Measurements from ENCODE around the gene ZEB1.
"Not testable (repeated sequence)": the region's sequence is repeated elsewhere in the genome, so short reads cannot be mapped to it uniquely, and the experiment has no call there.

ZEB1 gene

GRCh38 chr10:31358688-31359330 is 39.8 kb downstream of the ZEB1 start:
- in situ Hi-C loops (cut with HindIII; ENCODE audit: low pct_ligation_motif_present, low pct_unique_long_range_greater_than_20kb, low sequenced_read_pairs), result no loop called here
- no peak for DNase-seq

DNA sequence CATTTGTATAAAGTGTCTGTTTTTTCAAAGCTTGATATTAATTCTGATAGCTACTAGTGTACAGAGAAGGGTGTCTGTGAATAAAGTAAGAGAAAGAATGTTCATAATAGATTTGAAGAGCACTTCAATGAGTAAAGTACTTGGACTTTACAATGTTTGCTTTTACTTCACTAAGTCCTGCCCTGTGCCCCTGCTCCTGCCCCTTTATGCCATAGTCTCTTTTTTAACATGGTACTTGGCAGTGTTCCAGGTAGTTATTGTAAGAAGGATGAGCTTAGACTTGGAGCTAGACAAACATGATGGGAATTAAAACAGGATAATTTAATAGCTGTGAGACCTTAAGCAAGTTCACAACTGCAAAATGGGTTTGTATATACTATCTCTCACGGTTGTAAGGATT is 41.0 kb downstream of the ZEB1 start:
- no peak for DNase-seq
- in situ Hi-C loops (cut with HindIII; ENCODE audit: low pct_ligation_motif_present, low pct_unique_long_range_greater_than_20kb, low sequenced_read_pairs), result no loop called here

DNA sequence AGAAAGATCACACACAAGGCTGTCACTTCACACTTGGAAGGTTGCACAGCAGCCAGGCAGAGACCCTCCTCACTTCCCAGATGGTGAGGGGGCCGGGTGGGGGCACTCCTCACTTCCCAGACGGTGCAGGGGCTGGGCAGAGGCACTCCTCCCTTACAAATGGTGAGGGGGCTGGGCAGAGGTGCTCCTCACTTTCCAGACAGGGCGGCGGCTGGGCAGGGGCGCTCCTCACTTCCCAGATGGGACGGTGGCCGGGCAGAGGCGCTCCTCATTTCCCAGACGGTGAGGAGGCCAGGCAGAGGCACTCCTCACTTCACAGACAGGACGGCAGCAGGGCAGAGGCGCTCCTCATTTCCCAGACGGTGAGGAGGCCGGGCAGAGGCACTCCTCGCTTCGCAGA is 42.5 kb downstream of the ZEB1 start:
- in situ Hi-C loops (cut with HindIII; ENCODE audit: low pct_ligation_motif_present, low pct_unique_long_range_greater_than_20kb, low sequenced_read_pairs); DNase-seq: not testable (repeated sequence)

DNA sequence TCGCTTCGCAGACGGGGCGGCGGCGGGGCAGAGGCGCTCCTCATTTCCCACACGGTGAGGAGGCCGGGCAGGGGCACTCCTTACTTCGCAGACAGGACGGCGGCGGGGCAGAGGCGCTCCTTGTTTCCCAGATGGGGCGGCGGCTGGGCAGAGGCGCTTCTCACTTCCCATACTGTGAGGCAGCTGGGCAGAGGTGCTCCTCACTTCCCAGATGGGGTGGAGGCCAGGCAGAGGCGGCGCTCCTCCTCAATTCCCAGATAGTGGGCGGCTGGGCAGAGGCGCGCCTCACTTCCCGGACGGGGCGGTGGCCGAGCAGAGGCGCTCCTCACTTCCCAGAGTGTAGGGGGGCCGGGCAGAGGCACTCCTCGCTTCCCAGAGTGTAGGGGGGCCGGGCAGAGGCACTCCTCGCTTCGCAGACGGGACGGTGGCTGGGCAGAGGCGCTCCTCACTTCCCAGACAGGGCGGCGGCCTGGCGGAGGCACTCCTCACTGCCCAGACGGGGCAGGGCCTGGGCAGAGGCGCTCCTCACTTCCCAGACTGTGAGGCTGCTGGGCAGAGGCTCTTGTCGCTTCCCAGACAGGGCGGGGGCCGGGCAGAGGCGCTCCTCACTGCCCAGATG is 43.1 kb downstream of the ZEB1 start:
- DNase-seq, result no peak
- in situ Hi-C loops (cut with HindIII; ENCODE audit: low pct_ligation_motif_present, low pct_unique_long_range_greater_than_20kb, low sequenced_read_pairs), result no loop called here

DNA sequence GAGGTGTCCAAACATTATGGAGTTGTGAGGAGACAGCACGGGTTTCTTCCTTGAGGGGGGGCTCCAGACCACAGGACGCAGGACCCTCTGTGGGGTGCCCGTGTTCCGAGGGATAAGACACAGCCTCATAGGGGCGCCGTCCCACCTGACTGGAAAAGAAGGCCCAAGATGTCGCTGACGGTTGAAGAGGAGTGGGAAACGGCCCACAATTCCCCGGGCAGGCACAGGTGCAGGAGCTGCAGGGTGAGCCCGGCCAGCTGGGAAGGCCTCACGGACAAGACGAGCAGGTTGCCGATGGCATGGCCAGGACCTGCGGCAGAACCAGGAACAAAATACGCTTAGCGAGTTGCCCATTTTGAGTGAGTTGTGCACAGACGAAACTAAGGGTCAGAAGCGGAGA is 44.7 kb downstream of the ZEB1 start:
- in situ Hi-C loops (cut with HindIII; ENCODE audit: low pct_ligation_motif_present, low pct_unique_long_range_greater_than_20kb, low sequenced_read_pairs); DNase-seq: not testable (repeated sequence)

DNA sequence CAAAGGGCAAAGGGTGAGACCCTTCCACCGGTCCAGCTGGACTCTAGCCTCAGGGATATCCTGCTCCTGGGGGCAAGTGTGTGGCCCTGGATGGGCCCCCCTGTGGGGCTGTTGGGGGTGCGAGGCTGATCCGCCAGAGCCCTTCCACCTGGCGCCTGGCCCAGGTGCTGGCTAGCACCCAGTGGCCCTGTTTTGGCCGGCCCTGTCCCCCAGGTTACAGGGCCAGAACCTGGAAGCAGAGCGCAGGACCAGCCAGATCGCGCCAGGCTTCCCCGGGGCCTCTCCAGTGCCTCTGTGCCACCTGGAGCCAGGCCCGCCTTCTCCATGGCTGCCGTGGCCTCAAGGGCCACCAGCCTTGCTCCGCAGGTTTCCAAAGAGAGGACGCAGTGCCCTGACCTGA is 45.2 kb downstream of the ZEB1 start:
- in situ Hi-C loops (cut with HindIII; ENCODE audit: low pct_ligation_motif_present, low pct_unique_long_range_greater_than_20kb, low sequenced_read_pairs), result not testable (repeated sequence)

GRCh38 chr10:31366703-31367102 is 47.7 kb downstream of the ZEB1 start:
- in situ Hi-C loops (cut with HindIII; ENCODE audit: low pct_ligation_motif_present, low pct_unique_long_range_greater_than_20kb, low sequenced_read_pairs), result no loop called here

More for the DNA sequence above, 45.2 kb downstream of the ZEB1 start:
- DNase-seq, result not testable (repeated sequence)

DNA sequence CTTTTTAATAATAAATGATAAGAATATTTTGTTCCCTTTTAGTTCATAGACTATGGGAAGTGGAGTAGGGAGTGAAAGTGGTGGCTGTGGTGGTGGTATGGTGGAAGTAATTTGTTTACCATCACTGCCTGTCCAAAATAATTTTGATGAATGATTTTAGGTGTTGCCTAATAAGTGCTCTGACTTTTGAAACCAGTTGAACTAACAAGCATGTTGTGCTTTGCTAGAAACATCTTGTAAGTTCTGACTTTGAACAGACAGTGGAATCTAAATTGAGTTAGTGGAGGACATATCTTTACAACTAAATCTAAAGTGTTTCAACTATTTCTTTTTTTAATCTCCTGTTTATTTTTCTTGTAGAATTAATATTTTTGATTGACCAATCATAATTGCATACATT is 49.7 kb downstream of the ZEB1 start:
- in situ Hi-C loops (cut with HindIII; ENCODE audit: low pct_ligation_motif_present, low pct_unique_long_range_greater_than_20kb, low sequenced_read_pairs), result no loop called here

More at GRCh38 chr10:31366703-31367102, 47.7 kb downstream of the ZEB1 start:
- DNase-seq, result no peak

DNA sequence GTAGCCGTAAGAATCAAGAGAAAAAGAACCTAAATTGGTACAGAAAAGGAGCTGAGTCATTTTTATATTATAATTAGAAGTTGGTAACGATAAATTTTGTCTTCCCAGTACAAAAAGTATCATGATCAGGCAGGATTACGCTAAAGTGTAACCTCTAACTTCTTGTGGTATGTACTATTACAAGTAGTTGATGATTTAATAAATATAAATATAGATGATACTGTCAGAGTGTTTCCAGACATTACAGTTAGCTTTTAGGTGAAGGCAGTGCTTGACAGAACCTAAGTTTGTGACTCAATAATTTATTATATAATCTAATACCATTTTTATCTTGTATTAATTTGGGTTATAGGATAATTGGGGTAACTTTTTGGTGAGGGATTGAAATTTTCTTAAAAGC is 53.4 kb downstream of the ZEB1 start:
- DNase-seq, result no peak
- in situ Hi-C loops (cut with HindIII; ENCODE audit: low pct_ligation_motif_present, low pct_unique_long_range_greater_than_20kb, low sequenced_read_pairs), result no loop called here

More for the DNA sequence above, 49.7 kb downstream of the ZEB1 start:
- DNase-seq, result no peak

GRCh38 chr10:31374146-31374696 is 55.2 kb downstream of the ZEB1 start:
- DNase-seq, result no peak
- in situ Hi-C loops (cut with HindIII; ENCODE audit: low pct_ligation_motif_present, low pct_unique_long_range_greater_than_20kb, low sequenced_read_pairs), result no loop called here

- DNase-seq, result no peak
- in situ Hi-C loops (cut with HindIII; ENCODE audit: low pct_ligation_motif_present, low pct_unique_long_range_greater_than_20kb, low sequenced_read_pairs), result no loop called here
Observed at GRCh38 chr10:31381171-31381570, 62.2 kb downstream of the ZEB1 start.

DNA sequence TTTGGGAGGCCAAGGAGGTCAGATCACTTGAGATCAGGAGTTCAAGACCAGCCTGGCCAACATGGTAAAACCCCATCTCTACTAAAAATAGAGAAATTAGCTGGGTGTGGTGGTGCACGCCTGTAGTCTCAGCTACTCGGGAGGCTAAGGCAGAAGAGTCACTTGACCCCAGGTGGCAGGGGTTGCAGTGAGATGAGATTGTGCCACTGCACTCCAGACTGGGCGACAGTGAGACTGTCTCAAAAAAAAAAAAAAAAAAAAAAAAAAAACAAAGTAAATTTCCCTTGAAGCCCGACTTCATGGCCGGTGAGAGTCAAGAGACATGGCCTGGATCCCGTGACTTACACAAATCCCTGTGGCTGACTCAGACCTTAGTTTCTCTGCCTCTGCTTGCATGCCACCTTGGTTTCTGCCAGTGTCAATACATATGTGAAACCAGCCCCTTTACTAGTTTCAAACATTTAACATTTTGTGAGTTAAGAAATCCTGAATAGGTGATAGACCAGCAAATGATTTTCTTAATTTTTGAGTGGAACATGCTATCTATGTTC is 62.8 kb downstream of the ZEB1 start:
- in situ Hi-C loops (cut with HindIII; ENCODE audit: low pct_ligation_motif_present, low pct_unique_long_range_greater_than_20kb, low sequenced_read_pairs), result no loop called here

DNA sequence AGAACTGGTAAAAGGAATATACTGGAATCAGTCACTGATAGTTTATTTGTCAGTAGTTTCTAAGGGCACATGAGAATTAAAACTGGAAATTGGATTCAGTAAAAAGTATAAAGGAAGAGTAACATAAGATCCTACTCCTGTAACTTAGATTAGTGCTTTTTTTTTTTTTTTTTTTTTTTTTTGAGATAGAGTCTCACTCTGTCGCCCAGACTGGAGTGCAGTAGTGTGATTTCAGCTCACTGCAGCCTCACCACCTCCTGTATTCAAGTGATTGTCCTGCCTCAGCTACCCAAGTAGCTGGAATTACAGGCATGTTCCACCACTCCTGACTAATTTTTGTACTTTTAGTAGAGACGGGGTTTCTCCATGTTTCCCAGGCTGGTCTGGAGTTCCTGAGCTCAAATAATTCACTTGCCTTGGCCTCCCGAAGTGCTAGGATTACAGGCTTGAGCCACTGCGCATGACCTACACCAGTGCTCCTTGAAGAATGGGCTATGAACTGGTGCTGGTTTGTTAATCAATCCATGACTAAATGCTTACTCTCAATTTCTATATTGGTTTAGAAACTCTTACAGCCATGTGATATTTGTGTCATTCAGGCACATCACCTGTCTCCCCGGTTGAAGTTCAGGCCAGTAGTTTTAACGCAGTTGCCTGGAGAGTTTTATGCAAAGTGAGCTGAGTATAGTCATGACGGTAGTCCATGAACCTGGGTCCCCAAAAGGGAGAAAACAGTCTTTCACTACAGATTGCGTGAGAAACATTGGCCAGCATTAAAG is 65.0 kb downstream of the ZEB1 start:
- no peak for DNase-seq
- in situ Hi-C loops (cut with HindIII; ENCODE audit: low pct_ligation_motif_present, low pct_unique_long_range_greater_than_20kb, low sequenced_read_pairs), result no loop called here

More for the DNA sequence above, 62.8 kb downstream of the ZEB1 start:
- no peak for DNase-seq

DNA sequence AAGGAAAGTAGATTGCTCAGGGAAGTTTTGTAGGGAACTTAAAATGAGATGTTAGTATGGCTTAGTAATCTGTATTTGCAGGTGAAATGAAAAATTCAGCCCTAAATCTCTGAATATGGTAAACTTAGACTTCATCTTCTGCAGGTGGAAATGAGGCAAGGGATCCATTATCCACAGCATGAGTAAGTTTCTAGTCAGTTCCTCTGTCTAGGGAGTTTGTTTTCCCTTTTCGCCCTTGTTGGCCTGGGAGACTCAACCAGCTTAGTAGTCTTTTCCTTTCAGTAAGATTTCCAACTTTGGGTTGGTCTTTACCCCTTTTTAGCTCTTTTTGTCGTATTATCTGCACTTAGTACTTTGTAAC is 65.6 kb downstream of the ZEB1 start:
- DNase-seq, result no peak
- in situ Hi-C loops (cut with HindIII; ENCODE audit: low pct_ligation_motif_present, low pct_unique_long_range_greater_than_20kb, low sequenced_read_pairs), result no loop called here

GRCh38 chr10:31390804-31391203 is 71.8 kb downstream of the ZEB1 start:
- no peak for DNase-seq

DNA sequence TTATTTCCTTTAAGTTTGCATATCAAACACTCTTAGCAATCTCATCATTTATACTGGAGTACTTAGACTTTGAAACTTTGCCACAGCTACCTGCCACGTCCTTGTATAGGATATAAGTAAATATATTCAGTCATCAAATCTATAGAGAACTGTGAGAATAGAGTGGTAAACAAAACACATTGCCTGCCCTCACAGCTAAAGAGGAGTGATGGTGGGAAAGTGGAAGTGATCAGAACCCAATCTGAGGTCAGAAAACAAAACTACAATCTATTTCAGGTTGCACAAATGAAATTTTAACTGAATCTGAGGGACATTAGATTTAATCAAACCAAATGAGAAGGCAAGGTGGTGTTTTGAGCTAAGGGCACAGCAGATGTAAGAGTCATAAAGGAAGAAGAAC is 74.8 kb downstream of the ZEB1 start:
- DNase-seq, result no peak
- in situ Hi-C loops (cut with HindIII; ENCODE audit: low pct_ligation_motif_present, low pct_unique_long_range_greater_than_20kb, low sequenced_read_pairs), result no loop called here

More at GRCh38 chr10:31390804-31391203, 71.8 kb downstream of the ZEB1 start:
- in situ Hi-C loops (cut with HindIII; ENCODE audit: low pct_ligation_motif_present, low pct_unique_long_range_greater_than_20kb, low sequenced_read_pairs), result no loop called here

GRCh38 chr10:31395695-31396094 is 76.7 kb downstream of the ZEB1 start:
- DNase-seq, result no peak
- in situ Hi-C loops (cut with HindIII; ENCODE audit: low pct_ligation_motif_present, low pct_unique_long_range_greater_than_20kb, low sequenced_read_pairs), result no loop called here

- in situ Hi-C loops (cut with HindIII; ENCODE audit: low pct_ligation_motif_present, low pct_unique_long_range_greater_than_20kb, low sequenced_read_pairs), result no loop called here
Observed at GRCh38 chr10:31396376-31396775, 77.4 kb downstream of the ZEB1 start.

DNA sequence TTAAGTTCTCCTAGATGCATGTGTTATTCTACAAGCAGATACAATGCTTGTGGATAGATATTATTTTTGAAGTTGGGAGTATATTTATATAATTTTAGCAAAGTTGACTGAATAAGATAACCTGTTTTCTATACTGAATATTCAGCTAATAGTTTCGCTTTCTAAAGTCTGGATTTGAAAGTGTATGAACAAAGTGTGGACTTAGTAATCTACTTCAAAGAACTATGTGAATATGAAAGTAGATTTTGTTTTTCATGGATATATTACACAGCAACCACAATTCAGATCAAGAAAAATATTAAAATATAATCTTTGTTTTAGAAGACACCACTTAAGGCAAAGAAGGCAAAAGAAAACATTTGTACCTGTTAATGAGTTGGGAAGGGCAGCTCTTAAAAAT is 78.8 kb downstream of the ZEB1 start:
- DNase-seq, result no peak
- in situ Hi-C loops (cut with HindIII; ENCODE audit: low pct_ligation_motif_present, low pct_unique_long_range_greater_than_20kb, low sequenced_read_pairs), result no loop called here

More at GRCh38 chr10:31396376-31396775, 77.4 kb downstream of the ZEB1 start:
- no peak for DNase-seq
